Suppressor macrophage treated with lipopolysaccharide for 4 hours (primary cell): ENCODE measurements around the gene RNF31.

Source experiments
- DNase-seq: peaks from one replicate; pipeline ENCODE4 v3.0.0-alpha.2; 2020

RNF31 gene

DNA sequence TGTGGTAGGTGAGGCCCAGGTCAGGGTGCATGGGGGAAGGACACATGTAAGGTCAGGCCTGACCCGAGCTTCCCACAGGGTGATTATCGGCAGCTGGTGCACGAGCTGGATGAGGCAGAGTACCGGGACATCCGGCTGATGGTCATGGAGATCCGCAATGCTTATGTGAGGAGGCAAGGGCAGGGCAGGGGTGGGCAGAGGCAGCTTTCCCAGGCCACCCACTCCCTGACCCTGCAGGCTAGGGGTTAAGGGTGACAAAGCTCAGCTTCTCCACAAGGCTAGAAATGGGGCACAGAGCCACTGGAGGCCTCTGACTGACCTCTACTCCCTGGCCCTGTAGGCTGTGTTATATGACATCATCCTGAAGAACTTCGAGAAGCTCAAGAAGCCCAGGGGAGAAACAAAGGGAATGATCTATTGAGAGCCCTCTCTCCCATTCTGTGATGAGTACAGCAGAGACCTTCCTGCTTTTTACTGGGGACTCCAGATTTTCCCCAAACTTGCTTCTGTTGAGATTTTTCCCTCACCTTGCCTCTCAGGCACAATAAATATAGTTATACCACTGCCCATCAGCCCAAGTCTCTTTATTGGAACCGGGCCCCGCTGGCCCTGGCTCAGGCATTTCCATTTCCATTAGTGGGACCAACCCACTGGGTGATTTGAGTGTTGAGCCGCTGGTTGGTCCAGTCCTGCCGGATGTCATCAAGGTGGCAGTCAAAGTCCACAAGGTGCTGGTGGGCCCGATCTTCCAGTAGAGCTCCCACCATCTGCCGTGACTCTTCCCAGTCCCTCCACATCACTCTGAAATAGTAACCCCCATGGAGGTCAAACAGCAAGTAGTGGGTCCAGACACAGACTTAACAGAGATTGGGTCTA is 8.7 kb upstream of the RNF31 start:
- no peak for DNase-seq

DNA sequence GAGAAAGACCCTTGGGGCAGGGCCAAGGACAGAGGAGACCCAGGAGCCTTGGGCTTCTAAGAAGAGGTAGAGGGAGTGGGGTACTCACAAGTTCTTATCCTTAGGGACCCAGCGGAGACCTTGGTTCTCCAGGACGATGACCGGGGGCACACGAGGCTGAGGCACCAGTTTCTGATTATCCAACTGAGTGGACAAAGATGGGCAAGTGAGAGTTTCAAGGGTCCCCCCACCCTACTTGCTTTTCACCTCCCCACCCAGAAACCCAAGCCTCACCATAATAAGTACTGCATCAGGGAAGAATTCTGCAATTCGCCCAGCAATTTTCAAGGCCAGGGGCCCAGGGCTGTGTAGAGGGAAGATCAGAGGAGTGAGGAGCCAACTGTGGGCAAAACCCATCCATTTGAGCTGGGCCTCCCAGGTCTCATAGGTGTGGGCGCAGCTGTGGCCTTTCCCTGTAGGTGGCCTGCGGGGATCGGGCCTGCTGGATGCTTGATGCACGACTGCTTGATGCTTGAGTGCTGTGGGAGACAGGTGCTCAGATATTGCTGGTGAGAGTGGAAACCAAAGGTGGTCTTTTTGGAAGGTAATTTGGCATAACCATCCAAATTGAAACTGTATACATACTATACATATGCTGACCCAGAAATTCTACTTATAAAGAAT is 7.9 kb upstream of the RNF31 start:
- no peak for DNase-seq

DNA sequence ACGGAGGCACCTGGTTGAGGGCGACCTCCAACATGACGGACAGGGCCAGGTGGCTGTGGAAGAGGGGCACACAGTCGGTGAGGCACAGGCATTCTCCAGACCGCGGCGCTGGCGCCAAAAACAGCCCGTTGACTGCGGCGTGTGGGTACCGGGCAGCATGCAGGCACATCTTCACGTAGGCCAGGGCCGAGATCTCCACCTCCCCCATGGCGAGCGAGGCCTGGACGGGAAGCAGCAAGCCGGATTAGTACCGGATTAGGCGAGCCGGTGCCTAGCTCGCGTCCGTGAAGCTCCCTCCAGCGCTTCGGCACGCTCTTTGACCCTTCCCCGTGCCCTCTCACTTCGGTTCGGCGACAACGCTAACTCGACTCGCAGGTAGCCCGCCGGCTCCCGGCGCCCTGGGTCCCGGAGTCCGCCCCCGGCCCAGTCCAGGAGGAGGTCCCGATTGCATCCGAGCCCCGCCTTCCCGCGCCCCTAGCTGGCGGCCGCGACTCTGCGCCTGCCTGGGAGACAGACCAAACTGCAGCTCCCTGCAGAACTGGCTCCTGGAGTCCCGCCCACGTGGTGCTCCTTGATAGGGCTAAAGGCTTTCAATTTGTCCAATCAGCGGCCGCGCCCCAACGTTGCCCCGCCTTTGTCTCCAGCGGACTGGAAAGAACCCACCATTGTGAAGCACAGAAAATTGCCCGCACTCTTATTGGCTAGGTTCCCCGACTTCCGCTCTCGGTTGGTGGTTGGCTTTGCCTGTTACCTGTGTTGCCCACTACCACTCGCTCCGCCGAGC is 6.0 kb upstream of the RNF31 start, which contains the start of gene EMC9:
Gene EMC9 (minus strand): TSS at position 495 of the 784 bp plus-strand sequence. CDS start 287 bp downstream, at position 208.
- DNase-seq: peak; percentile 100

DNA sequence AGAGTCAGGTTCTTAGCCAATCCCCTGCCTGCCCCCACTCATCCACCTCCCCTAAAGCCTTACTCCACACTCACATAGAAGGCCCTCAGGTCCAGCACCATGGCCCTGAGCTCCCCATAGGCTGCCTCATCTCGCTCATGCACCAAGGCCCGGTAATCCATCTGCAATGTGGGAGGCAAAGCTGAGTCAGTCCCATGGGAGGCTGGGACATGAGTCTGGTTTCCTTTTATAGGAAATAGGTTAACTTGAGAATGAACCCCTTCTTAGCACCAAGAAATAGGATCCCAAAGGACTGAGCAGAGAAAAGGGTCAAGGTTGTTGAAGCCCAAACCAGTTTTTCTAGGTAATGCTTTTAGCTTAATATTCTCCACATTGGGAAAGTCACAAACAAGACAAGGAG is 3.8 kb upstream of the RNF31 start:
- no peak for DNase-seq

DNA sequence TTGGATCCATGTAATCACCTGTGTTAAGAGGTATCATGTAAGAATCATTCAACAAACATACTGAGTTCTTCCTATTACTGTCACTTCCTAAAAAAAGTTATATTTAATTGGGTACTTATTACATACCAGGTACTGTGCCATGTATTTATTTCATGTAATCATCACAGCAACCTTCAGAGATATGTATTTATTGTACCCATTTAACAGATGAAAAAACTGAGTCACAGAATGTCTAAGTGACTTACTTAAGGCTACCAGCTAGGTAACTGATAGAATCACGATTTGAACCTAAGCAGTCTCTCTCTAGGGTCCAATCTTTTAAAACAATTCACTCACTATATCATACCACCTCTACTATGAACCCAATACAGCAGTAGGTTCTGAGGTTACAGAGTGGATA is 2.8 kb upstream of the RNF31 start:
- no peak for DNase-seq

DNA sequence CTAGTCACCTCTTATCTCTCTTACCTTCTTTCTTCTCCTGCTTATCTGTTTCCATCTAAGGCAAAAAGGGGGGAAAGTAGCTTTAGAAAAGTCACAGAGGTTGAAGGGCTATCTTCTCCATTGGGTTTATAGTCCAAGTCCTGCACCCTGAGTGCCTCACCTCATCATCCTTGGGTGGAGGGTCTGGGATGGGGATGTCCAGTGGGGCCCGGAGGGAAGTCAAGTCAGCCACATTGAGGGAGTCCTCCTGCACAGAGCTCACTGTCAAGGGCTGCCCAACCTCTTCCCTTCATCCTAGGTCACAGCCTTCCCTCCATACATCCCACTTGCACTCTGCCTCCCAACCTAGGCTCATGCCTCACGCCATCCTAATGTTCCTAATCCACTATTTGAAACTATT is 2.1 kb upstream of the RNF31 start:
- DNase-seq: no peak

DNA sequence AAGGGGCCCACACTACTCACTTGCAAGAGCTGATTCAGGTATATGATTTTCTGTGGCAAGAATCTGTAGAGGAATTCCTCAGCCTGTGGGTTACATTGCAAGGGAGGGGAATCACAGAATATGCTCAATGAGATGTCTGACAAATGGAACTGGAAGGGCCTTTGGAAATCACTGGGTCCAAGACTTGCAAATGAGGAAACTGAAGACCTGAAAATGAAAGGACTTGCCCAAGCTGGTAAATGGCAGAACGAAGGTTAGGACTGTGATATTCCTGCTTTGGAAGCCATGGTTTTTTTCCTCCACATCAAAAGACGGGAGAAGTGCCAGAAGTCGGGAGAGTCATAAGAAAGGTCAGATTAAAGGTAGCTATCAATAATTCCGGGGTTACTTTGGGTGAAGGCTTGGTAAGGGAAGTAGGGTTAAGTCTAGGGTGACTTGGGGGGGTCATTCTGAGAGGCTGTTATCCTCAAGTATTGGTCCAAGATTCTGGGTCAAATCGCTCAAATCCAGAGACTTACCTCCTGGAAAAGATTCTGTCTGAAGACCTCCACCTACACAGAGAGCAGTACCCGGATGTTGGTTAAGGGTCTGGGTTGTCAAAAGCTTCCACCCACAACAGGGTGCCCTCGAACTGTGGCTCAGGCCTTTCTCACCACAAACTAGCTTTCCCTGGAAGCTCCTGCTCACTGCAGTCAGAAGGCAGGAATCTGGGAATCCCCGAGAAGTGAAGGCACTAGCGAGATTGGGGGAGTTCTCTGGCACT is 1.4 kb upstream of the RNF31 start:
- peak; percentile 82 for DNase-seq

DNA sequence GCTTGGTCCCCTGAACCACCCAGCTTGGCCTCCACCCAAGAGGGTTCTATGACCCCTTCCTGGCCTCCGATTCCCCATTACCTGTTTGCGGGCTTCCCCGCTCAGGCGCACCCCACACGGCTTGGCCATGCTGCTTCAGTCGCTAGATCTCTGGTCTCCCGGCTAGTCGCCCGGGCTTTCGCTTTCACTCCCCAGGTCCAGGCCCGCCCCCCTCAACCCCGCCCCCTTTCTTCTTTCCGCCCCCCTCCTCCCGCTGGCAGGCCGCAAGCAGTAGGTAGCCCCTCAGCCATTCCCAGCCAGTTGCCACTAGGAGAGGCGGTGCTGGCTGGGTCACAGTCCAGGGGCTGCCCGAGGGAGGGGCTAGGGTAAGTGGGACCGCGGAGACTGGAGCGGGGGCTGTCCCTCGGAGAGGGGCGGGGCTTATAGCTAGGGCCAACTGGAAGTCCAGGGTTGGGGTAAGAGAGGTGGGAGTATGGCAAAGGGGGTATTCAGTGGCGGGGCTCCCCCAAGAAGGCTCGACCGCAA is 783 bp upstream of the RNF31 start, which contains the start of gene PSME2:
Gene PSME2 (minus strand): TSS at position 158 of the 525 bp plus-strand sequence. CDS start 29 bp downstream, at position 129.
- peak; percentile 99 for DNase-seq

DNA sequence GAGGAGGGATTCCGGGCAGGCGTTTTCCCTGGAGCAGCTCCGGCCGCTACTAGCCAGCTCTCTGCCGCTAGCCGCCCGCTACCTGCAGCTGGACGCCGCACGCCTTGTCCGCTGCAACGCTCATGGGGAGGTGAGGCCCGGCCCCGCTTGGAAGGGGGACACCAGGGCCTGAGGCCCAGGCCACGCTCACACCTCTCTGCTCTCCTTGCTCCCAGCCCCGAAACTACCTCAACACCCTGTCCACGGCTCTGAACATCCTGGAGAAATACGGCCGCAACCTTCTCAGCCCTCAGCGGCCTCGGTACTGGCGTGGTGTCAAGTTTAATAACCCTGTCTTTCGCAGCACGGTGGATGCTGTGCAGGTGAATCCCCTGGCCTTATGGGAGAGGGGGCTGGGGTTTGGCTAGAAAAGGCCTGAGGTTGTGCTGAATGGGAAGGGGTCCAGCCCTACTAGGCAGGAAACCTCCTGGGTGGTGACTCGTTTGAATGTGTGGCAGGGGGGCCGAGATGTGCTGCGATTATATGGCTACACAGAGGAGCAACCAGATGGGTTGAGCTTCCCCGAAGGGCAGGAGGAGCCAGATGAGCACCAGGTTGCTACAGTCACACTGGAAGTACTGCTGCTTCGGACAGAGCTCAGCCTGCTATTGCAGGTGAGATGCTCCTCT is 597 bp downstream of the RNF31 start:
- no peak for DNase-seq

DNA sequence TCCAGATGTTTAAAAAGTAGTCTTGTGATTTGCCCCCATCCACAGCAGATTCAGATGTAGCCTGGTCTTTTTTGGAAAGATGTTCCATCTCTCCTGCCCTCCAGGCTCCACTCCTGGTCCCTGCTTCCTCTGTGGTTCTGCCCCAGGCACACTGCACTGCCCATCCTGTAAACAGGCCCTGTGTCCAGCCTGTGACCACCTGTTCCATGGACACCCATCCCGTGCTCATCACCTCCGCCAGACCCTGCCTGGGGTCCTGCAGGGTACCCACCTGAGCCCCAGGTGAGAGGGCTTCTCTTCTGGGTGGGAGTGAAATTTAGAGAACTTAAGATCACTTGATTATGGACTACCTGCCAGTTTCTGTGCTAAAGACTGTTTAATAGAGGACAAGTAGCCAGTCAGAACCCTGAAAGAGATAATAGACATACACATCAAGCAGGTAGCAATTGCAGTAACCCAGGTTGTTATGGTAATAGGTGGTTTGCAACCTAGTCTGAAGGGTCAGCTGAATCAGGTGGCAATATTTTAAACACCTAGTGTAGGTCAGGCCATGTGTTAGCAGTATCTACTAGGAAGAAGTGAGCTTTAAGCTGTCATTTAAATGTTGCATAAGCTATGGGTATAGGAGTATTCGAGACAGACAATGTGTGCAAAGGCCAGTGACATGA is 2.1 kb downstream of the RNF31 start:
- no peak for DNase-seq

DNA sequence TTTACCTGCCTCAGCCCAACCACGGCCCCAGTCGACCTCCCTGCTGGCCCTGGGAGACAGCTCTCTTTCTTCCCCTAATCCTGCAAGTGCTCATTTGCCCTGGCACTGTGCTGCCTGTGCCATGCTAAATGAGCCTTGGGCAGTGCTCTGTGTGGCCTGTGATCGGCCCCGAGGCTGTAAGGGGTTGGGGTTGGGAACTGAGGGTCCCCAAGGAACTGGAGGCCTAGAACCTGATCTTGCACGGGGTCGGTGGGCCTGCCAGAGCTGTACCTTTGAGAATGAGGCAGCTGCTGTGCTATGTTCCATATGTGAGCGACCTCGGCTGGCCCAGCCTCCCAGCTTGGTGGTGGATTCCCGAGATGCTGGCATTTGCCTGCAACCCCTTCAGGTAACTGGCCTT is 2.8 kb downstream of the RNF31 start:
- no peak for DNase-seq

DNA sequence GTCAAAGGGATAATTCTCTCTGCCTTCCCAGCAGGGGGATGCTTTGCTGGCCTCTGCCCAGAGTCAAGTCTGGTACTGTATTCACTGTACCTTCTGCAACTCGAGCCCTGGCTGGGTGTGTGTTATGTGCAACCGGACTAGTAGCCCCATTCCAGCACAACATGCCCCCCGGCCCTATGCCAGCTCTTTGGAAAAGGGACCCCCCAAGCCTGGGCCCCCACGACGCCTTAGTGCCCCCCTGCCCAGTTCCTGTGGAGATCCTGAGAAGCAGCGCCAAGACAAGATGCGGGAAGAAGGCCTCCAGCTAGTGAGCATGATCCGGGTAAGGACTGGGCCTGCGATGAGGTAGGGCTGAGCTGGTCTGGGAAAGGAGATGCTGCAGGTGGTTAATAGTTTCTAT is 3.3 kb downstream of the RNF31 start:
- DNase-seq: no peak

DNA sequence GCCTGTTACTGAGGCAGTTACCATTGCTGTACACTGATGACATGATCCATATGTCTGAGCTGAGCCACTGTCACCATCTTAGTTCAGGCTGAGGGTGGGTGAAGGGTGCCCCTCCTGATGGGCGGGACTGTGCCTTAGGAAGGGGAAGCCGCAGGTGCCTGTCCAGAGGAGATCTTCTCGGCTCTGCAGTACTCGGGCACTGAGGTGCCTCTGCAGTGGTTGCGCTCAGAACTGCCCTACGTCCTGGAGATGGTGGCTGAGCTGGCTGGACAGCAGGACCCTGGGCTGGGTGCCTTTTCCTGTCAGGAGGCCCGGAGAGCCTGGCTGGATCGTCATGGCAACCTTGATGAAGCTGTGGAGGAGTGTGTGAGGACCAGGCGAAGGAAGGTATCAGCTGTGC is 3.7 kb downstream of the RNF31 start:
- DNase-seq: no peak

DNA sequence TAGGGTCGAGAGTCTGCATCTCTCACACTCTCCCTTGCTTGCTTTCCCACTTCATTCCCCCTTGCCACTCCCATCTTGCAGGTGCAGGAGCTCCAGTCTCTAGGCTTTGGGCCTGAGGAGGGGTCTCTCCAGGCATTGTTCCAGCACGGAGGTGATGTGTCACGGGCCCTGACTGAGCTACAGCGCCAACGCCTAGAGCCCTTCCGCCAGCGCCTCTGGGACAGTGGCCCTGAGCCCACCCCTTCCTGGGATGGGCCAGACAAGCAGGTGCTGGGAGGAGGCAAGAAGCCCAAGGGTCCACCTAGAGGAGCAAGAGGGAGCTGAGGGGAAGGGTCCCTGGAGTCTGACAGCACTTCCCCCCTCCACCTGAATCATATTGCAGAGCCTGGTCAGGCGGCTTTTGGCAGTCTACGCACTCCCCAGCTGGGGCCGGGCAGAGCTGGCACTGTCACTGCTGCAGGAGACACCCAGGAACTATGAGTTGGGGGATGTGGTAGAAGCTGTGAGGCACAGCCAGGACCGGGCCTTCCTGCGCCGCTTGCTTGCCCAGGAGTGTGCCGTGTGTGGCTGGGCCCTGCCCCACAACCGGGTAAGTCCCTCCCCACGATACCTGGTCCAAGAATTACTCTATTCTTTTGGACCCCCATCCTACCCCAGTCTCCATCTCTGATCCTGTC is 4.2 kb downstream of the RNF31 start:
- DNase-seq: no peak

DNA sequence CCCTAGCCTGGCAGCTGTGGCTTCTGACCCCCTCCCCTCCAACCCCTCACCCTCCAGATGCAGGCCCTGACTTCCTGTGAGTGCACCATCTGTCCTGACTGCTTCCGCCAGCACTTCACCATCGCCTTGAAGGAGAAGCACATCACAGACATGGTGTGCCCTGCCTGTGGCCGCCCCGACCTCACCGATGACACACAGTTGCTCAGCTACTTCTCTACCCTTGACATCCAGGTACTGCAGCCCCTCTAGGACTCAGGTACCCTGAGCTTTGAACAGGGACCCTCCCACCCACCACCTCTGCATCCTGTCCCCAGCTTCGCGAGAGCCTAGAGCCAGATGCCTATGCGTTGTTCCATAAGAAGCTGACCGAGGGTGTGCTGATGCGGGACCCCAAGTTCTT is 7.8 kb downstream of the RNF31 start:
- no peak for DNase-seq

DNA sequence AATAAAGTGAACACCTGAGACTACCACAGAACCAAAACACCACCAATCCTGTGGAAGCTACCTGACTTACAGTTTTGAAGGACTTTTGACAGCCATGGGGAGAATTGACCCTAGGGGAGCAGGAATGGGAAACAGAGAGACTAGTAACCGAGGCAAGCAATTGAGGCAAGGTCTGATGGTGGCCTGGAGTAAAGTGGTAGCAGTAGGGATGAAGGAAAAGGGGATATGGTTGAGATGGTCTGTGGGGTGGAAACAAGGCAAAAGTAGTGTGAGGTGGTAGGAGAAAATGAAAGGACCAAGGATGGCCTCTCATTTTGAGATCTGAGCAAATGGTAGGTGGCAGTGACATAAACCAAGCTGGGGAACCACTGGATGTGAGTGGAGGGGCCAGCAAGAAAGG is 9.5 kb downstream of the RNF31 start:
- DNase-seq: no peak

DNA sequence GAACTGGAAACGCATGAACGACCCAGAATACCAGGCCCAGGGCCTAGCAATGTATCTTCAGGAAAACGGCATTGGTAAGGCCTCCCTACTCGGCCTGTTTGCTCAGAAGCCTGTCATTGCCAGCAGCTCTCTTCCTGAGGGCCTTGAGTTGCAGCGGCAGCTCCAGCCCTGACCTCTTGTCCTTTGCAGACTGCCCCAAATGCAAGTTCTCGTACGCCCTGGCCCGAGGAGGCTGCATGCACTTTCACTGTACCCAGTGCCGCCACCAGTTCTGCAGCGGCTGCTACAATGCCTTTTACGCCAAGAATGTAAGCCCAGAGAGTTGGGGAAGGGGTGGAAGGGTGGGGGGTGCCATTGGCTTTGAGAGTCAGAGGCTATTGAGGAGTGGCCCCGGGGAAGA is 10.0 kb downstream of the RNF31 start:
- DNase-seq: no peak

DNA sequence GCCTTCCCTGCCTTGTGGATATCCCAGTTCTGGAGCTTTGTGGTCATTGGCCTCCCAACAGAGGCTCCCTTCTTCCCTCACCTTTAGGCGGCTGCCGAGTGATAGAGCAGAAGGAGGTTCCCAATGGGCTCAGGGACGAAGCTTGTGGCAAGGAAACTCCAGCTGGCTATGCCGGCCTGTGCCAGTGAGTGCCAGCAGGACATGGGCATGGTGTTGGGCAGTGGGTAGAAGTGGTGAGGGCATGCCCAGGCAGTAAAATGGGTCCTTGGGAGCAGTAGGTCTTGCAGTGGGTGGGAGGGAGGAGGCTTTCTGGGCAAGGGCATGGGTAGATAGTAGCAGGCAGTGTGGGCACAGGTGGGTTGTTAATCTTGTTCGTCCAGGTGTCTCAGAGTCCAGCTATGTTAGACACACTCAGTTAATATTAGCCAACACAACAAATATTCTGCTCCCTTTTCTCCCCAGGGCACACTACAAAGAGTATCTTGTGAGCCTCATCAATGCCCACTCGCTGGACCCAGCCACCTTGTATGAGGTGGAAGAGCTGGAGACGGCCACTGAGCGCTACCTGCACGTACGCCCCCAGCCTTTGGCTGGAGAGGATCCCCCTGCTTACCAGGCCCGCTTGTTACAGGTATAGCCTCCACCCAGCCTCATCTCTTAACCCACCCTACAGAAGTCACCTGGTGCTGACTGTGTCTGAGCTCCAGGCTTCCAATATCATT is 12.6 kb downstream of the RNF31 start:
- DNase-seq: no peak

DNA sequence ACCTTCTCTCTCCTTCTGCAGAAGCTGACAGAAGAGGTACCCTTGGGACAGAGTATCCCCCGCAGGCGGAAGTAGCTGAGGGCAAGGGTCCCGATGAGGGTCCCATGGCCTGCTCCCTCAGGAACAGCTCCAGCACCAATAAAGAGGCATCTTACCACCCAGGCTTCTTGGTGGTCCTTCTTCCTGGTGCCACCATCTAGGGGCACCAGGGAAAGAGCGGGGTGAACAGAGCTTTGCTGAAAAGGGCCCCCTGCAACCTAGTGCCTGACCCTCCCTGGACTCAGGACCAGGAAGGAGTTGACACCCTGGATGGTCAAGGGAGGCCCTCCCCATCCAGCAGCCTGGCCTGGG is 13.2 kb downstream of the RNF31 start:
- DNase-seq: no peak
